AG20443 (cell line): ENCODE measurements around the gene HFE.
"Not testable (repeated sequence)": the region's sequence is repeated elsewhere in the genome, so short reads cannot be mapped to it uniquely, and the experiment has no call there.

Experiments used
- DNase-seq: peaks from one replicate; pipeline ENCODE4 v3.0.0; 2012; ENCODE audit warnings: low spot score, mixed read lengths

HFE gene

DNA sequence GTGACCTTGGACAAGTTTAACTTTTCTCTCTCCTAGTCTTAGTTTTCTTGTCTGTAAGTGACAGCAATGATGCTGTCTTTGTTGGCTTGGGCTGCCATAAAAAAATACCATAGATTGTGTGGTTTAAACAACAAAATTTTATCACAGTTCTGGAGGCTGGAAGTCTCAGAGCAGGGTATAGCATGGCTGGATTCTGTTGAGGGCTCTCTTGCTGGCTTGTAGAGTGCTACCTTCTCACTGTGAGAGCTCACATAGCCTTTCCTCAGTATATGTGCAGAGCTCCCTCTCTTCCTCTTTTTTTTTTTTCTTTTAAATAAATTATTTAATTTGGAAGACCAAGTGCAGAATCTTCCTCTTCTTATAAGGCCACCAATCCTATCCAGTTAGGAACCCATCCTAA is 26.3 kb downstream of the HFE start:
- DNase-seq: no peak

DNA sequence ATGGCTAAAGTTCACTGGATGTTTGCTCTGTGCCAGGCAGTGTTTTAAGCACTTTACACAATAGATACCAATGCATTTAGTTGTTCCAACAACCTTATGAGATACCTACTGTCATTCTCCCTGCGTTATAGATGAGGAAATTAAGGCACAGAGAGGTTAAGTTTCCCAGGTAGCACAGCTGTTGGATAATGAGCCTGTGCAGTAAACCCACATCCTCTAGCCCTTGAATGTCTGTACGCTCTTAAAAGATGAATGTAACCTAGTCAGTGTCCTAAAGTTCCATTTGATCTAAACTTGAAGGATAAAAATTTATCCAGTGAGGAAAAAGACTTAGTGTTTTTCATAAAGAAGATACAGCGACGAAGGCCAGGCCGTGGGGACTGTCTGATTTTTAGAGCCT is 28.0 kb downstream of the HFE start:
- DNase-seq: no peak

DNA sequence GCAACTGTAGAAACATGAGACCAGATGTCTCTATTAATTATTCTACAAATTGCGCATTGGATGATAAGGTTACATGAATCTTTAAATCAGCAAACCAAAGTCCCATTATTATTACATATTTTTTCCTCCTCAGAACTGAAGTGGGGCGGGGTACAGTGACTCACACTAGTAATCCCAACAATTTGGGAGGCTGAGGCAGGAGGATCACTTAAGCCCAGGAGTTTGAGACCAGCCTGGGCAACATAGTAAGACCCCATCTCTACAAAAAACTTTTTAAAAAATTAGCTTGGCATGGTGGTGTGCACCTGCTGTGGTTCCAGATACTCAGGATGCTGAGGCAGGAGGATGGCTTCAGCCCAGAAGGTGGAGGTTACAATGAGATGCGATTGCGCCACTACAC is 29.0 kb downstream of the HFE start:
- DNase-seq: no peak

DNA sequence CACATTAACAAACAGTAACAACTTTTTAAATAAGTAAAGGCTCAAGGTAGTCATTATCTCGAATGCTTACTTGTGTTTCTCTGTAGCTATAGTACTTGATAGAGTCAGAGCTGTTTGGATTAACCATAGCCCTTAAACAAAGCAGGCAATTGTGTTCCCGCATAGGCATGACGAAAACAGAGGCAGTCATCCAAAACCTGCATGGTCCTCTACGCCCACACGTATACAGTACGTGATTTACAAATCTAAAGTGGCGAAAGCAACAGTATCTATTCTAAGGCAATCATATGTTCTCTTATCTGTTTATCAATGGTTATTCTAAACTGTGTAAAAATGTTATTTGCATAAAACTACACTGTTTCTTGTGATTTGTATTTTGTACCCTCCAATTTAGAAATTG is 31.8 kb downstream of the HFE start:
- DNase-seq: no peak

DNA sequence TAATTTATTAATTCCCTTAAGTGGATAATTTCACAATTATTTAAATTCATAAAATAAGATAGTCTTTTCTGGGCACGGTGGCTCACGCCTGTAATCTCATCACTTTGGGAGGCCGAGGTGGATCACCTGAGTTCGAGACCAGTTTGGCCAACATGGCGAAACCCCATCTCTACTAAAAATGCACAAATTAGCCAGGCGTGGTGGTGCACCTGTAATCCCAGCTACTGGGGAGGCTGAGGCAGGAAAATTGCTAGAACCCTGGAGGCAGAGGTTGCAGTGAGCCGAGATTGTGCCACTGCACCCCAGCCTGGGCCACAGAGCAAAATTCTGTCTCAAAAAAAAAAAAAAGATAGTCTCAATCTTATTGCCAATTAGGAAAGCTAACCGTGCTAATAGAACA is 32.9 kb downstream of the HFE start:
- DNase-seq: not testable (repeated sequence)

DNA sequence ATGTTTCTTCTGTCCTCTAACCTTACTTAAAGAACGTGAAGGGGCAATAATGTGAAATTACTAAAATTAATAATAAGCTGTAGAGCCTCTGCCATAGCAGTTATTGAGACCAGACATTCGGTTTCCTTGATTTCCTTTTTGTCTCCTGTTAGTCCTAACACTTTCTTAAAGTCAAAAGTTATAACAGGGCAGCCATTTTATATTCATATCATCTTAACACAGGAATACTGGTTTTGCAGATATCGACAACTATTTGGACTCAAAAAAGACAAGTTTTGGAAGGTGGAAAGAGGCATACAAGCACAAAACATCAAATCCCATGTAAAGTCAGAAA is 33.5 kb downstream of the HFE start:
- no peak for DNase-seq

DNA sequence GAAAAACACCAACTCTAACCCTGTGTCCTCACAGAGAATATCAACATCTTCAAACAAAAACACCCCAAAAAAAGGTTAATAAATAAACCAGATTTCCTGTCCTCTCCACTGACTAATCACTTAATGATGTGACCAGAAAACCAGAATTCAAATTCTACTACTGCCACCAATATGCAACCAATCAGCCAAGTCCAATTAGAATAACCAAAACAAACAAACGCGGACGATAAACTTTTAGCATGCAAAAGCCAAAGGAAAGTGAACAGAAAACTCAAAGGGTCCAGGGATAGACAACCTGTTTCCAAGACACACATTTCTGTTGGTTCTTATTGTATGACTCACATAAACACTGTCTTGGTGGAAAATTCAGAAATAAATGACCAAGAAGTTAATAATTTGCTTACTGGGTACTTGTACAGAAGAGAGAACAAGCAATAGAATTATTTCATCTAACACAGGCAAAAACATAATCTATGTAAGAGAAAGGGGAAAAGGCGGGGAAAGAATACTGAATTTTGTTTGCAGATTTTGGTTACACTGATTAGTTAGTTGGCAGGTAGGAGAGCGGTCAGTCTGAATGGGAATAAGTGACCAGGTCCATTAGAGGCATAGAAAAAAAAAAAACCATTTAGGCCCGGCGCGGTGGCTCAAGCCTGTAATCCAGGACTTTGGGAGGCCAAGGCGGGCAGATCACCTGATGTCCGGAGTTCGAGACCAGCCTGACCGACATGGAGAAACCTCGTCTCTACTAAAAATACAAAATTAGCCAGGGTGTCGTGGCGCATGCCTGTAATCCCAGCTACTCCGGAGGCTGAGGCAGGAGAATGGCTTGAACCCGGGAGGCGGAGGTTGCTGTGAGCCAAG is 34.1 kb downstream of the HFE start:
- no peak for DNase-seq

DNA sequence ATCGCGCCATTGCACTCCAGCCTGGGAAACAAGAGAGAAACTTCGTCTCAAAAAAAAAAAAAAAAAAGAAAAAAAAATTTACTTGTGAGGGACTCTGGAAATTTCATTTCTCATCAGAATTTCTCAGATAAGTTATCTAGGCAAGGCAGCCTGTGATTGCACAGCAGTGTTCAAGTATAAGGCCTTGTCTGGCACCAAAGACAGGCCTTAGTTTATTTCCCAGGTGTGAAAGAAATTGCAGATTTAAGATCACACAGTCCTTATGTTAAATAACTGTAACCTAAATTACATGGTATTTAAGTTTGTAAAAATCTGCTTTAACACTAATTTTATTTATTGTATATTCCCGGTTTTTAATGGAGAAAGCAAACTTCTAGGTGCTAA is 34.8 kb downstream of the HFE start:
- DNase-seq: no peak

DNA sequence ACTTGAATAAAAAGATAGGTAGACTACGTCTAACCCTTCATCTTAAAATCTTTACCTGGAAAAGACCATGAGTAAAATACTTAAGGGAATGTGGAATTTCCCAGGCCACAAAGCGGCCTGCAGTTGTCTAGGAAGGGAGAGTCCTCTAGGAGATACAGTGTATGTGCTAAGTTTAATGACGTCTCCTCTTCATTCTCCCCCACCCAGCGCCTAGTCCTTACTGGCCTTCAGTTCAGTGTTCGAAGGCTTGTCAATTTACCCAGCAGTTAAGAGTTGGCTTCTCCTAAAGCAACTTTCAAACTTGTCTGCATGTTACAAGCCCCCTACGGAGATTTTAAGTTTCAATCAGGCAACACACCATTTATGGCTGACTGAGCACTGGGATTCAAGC is 35.2 kb downstream of the HFE start:
- DNase-seq: no peak

DNA sequence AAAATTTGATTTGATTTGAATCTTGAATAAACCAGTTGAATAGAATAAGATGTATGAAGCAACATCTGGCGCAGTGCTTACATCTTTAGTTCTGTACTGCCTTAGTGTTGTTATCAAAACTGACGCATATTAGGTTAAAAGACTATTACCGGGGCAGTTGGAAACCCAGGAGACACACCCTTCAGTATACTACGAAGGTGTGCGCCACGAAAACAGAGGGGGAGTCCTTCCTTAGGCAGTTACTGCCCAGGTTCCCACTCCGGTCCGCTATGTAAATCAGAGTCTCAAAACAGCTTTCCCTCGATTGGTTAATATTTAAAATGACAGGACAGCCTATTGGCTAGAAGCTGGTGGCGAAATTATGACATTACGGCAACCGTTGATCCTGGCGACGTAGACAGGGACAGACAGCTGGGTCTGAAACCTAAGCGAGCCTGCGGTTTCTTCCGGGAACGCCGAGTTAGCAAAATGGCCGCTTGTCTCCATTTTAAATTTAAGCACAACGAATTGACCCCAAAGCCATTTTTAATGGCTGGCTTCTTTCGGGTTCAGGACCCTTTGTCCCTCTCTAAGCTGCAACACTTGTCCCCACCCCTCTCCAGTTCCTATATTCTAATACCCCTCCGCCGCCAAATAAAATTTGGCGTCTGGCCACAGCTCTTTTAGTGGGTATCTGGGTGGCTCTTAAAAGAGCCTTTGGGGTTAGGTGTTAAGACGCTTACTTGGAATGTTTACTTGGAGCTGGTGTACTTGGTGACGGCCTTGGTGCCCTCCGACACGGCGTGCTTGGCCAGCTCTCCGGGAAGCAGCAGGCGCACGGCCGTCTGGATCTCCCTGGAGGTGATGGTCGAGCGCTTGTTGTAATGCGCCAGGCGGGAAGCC is 35.8 kb downstream of the HFE start:
- peak; percentile 87 for DNase-seq

DNA sequence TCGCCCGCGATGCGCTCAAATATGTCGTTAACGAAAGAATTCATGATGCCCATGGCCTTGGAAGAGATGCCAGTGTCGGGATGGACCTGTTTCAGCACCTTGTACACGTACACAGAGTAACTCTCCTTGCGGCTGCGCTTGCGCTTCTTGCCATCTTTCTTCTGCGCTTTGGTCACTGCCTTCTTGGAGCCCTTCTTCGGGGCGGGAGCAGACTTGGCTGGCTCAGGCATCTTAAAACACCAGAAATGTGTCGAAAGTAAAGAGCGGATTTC is 36.4 kb downstream of the HFE start:
- DNase-seq: no peak

DNA sequence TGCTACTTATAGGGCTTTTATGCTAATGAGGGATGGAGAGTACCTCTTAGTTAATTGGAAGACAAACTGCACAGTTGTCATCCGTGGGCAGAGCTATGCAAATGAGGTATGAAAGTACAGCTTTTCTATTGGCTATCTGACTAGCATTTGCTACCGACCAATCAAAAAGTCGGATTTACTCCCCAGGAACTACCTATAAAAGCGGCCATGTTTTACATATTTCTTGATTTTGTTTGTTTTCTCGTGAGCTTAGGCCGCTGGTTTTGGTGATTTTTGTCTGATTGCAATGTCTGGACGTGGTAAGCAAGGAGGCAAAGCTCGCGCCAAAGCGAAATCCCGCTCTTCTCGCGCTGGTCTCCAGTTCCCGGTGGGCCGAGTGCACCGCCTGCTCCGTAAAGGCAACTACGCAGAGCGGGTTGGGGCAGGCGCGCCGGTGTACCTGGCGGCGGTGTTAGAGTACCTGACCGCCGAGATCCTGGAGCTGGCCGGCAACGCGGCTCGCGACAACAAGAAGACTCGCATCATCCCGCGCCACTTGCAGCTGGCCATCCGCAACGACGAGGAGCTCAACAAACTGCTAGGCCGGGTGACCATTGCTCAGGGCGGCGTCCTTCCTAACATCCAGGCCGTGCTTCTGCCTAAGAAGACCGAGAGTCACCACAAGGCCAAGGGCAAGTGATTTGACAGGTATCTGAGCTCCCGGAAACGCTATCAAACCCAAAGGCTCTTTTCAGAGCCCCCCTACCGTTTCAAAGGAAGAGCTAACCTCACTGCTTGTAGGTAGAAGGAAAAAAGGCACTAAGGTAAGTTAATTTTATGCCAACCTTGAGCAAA is 36.9 kb downstream of the HFE start:
- peak; percentile 94 for DNase-seq

DNA sequence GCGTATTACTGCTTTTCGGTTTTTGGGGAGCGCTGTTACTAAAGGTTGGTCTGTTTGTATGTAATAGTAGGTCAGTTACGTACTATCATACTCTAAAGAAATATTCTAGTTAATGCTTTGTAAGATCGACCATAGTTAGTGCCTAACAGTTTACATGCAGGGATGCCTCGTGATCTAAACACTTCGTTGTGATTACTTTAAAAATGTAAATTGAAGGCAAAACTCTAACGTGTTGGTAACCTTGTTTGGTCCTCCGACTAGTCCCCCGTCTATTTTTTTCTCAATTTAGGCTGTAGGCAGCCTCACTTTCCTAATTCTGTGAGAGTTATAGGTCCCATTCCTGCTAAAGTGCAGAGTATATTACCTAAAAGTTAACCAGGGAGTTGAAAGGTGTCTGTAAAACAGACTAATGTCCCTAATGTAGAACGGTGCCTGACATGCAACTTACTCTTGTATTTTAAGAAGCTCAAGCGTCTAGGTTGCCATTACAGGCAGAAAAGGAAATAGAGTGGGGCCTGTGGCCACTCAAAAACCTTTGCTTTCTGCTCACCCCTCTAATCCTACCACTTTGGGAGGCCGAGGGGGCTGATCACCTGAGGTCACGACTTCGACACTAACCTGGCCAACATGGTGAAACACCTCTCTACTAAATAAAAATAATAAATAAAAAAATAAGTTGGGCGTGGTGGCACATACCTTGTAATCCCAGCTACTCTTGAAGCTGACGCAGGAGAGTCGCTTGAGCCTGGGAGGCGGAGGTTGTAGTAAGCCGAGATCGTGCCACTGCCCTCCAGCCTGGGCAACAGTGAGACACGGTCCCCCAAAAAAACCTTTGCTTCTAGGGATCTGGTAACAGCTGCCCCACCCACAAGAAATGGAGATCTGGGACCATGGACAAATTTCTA is 37.8 kb downstream of the HFE start:
- DNase-seq: no peak

DNA sequence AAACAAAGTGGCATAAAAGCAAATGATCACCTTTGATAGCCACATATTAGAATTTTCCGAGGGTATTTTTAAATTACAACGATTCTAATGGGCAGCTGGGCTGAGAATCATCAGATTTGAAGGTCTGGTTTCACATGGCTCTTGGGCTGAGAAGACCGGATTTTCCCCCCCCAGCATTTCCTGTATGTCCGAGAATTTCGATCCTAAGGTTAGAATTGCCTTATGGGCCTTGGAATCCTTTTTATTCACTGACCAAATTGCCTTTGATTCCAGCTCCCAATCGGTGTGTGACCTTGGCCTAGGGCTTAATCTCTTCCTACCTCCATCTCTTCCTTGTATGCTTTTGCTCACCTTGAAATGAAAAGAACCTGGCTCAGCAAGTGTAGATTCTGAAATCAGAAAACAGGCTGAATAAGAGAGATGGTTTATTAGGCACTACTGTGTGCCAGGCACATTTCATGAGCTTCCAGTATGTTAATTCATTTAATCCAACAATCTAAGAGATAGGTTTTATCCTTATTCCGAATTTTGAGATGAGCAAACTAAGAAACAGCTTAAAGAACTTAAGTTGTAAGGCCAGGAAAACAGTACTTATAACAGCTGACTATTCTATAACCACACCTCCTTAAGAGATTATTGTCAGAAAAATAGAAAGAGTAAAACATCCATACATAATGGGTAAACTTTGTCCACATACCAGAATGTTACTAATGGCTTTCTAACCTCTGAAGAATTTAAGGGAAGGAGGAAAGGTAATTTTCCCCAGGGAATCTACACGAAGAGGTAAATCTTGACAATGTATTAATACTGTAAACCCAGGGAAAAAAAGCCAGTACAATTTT is 39.4 kb downstream of the HFE start:
- DNase-seq: no peak

DNA sequence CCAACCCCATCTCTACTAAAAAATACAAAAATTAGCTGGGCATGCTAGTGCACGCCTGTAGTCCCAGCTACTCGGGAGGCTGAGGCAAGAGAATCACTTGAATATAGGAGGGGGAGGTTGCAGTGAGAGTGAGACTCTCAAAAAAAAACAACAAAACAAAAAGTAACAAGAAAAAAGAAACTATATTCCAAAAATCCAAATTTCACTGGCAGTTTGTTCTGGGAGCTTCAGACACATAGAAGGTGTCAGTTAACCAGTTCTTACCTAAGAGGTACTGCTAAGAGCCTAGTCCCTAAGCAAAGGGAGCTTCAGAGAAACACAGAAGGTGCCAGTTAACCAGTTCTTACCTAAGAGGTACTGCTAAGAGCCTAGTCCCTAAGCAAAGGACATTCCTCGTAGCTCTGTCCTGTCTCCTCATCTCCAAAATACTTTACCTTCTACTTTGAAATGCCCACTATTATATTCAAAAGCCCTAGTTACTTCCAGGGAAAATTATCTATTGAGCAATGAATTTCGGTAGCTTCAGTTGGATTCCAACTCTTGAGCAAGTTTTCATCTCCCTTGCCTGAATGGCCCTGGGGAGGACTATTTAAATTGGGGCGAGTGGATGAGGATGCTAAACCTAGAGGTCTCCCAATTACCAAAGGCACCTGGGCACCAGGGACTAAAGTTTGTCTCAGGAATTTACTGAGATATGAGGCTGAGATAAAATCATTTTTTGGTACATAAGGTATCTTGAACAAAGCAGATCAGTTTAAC is 41.0 kb downstream of the HFE start:
- DNase-seq: no peak

DNA sequence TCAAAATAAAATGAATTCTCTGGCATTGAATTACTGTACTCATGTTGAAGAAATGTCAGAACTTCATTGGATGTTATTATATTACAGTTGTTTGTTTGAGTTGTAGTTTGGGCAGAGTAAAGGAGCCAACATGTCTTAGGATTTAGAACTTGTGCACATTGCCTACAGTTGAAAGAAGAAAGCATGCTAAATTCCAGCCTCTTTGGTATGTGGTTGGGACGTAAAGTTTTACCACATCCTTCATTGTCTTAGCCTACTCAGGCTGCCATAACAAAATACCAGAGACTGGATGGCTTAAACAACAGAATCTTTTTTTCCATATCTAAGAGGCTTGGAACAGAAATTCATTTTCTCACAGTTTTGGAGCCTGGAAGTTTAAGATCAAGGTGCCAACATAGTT is 42.4 kb downstream of the HFE start:
- DNase-seq: no peak

DNA sequence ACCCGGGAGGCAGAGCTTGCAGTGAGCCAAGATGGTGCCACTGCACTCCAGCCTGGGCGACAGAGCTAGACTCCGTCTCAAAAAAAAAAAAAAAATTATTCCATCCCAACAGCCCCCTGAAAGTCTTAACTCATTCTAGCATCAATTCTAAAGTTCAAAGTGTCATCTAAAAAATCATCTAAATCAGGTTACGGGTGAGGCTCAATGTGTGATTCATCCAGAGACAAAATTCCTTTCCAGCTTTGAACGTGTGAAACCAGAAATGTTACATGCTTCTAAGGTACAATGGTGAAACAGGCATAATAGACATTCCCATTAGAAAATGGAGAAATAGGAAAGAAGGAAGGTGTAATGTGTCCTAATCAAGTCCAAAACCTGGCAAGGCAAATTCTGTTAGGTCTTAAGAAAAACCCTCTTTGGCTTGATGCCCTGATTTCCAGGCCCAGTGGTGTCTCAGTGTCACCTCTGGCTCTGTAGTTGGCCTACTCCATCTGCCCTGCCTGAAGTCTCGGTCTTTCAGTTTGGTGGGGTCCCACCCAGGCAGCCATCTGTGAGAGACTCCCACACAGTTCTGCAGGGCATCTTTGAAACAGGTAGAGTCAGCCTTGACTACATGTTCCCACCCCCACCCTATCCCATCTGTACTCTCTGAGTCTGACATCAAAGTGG is 43.5 kb downstream of the HFE start:
- no peak for DNase-seq

DNA sequence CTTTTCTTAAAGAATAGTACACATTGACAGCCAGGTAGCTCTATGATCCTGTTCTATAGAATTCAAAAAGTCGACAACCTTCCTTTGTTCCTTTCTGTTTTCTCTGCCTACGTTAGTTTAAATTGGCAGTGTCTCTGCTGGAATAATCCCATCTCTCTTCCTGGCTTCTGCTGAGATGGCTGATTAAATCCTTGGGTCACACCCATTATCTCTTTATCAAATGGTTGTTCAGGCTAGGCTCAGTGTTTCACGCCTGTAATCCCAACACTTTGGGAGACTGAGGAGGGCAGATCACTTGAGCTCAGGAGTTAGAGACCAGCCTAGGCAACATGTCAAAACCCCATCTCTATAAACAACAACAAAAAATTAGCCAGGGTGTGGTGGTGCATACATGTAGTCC is 44.4 kb downstream of the HFE start:
- DNase-seq: no peak

DNA sequence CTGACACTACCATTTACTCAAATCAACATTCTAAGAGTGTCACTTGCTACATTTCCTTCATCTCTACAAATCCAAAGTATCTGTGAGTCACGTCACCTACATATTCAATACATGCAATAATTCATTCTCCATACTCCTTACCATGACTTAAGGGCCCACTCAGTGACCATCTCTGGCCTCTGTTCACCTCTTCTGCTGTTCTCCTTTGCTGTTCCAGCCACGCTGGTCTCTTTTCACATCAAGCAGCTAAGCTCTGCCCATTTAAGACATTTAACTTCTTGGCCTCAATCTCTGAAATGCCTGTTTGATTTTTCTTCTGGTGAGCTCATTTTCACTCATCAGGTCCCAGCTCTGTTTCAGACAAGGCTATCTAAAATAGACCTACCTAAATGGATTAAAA is 46.5 kb downstream of the HFE start:
- DNase-seq: no peak

DNA sequence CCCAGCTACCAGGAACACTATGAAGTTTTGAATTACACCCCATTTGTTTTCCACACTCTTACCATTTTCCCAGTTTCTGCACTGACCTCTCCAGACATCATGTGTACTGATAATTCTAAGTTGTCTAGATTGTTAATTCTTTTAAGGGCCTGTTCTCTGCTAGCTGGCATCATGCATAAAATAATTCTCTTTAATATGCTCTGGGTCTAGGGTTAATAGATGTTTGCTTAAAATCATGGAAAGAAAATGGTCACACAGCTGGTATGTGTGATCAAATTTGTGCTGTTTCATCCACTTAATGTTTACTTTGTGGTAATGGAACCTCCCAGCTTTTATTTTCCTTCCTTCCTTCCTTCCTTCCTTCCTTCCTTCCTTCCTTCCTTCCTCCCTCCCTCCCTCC is 49.1 kb downstream of the HFE start:
- DNase-seq: no peak
